HG03442 (cell line): ENCODE measurements around the gene RNASE13.
"Not testable (repeated sequence)": the region's sequence is repeated elsewhere in the genome, so short reads cannot be mapped to it uniquely, and the experiment has no call there.

Experiments
- ATAC-seq: cut with Tn5 transposase; IDR thresholded peaks from one replicate; pipeline ENCODE4 v1.9.1; 2021; ENCODE audit warnings: mild to moderate bottlenecking, moderate library complexity; ENCODE audit not compliant: unreplicated experiment

The RNASE13 gene

GRCh38 chr14:21023817-21024584, 10.6 kb downstream of the RNASE13 start:
- no peak for ATAC-seq

DNA sequence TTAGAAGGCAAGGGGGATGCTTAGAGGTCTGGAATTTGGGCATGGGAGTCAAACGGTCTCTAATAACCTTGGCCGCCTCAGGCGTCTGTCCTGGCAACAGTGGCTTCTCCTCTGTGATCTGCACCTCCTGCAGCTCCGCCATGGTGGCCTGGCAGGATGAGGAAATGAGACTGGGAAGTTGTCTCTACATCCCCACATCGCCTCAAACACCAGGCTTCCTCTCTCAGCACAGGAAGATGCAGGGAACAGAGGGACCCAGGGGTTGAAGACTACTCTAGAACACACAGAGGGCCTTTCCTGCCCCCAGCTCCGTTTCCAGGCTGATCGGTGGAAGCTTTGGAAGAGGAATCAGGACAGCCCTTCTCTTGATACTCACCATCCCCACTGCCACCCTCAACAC, 11.4 kb downstream of the RNASE13 start:
- ATAC-seq, result no peak

DNA sequence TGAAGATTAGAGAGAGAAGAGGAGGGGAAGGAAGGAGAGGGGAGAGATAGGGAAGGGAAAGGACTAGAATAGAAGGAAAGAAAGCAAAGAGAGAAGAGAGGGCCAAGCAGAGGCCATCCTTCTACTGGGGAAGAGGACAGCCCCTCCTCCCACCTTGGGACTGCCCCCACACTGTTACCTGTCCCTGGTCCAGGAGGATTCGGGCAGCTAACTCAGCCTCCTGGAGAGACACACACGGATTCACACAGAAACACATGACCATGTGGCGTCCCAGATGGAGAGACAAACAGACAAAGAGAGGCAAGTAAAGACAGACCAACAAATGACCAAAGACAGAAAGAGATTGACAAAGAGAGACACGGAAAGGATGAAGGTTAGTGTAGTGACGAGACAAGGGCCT, 11.9 kb downstream of the RNASE13 start:
- no peak for ATAC-seq

DNA sequence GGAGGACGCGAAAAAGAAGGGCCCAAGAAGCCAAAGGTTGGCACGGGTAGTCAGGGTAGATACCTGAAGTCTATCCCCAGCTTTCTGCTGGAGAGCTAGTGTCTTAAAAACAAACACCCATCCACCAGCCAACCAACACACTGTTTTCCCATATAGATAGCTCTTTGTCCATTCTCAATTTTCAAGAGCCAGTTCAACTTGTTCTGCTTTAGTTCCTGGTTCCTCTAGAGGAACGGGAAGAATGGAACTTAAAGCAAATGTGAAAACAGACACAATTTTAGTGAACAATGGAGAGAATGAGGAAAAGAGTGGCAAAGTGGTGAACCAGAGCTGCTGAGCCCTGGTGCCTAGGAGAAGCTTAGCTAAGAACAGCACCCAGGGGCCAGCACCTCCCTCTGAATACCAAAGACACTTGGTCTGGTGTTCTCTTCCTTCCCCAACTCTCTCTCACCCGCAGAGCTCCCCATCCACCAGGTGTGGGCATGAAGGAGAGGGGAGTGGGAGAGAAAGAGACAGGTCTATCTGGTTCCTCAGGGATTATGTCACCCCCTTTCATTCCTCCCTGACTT, 13.5 kb downstream of the RNASE13 start:
- no peak for ATAC-seq

DNA sequence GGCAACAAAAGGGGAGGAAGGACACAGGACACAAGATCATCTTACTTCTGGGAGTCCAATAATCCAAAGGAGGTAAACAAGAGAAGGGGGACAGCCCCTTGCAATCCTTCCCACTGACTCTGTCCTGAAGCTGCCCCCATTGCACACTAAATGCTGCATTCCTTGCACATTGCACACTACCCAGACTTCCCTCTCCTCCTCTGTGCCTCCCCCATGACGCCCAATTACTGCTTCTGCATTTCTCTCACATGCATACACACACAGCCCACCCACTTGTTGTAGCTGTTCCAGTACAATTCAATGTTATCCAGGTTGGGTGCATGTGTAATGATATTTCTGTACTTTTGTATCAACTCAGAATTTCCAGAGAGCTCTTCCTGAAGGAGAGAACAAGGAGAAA, 15.2 kb downstream of the RNASE13 start:
- ATAC-seq, result no peak

- no peak for ATAC-seq
These were observed 15.8 kb downstream of the RNASE13 start for GRCh38 chr14:21018781-21019180.

DNA sequence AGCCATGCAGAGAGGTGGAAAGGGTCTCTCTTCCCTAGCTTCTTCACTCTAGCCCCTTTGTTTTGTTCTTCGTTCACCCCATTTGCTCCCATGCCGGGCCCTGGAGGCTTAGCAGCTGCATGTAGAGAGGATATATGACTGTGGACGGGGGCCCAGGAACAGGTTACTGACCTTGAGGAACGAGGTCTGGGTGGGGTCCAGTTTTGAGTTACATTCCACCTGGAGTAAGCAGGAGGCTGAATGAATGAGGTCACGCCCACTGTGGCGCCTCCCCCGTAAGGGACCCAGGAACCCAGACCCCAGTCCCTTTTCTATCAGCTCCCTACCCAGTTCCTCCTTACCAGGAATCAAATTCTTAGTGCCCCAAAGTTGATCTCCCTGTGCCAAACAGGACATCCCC, 16.3 kb downstream of the RNASE13 start:
- no peak for ATAC-seq

DNA sequence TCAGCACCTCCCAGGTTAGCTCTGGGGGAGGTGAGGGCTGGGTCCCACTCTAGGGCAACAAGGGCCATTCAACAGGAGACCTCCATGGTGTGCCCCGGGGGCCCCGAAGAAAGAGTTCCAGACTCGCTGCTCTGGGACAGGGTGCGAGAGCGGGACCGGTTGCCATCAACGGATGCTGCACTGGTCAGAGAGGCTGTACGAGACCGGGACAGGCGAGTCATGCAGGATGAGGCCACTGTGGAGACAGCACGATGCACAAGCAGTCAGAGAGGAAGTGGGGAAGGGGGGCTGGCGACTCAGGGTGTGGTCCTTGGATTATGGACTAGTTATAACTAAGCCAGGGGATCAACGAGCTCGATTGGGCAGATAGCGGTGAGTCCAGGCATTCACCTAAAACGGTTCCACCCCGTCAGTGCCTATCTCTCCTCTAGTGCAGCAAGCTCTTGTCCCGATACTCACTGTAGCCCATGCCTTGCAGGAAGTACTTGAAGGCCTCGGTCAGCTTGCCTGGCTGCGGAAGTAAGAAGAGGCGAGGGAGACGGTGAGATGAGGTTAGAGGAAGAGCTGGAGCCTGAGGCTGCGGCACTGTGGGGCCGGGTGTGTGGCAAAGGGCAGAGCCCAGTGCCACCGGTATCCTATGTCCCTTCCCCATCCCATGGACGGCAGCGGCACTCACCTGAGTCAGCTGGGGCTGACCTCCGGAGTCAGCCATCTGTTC, 16.9 kb downstream of the RNASE13 start:
- ATAC-seq, result no peak

GRCh38 chr14:21016413-21017190, 18.0 kb downstream of the RNASE13 start:
- no peak for ATAC-seq

- ATAC-seq, result no peak
These were observed 19.3 kb downstream of the RNASE13 start for GRCh38 chr14:21015312-21015711.

GRCh38 chr14:21014761-21015190, 19.8 kb downstream of the RNASE13 start:
- peak; percentile 53 for ATAC-seq

DNA sequence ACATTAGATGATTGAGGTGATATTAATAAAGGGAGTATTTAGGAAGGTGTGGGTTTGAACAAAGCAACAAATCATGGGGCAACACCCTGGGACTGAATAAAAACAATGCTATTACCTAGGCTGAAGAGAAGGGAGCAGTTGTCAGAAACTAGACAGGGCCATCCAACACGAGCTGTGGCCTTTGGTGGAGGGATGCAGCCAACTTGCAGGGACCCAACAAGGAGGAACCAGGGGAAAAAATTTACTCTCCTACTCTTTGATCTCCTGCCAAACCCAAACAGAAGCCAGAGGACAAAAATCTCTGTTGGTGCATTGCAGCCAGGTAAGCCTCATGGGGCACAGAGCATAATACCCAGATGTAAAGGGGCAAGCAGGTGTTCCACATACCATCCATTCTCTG, 23.5 kb downstream of the RNASE13 start:
- no peak for ATAC-seq

DNA sequence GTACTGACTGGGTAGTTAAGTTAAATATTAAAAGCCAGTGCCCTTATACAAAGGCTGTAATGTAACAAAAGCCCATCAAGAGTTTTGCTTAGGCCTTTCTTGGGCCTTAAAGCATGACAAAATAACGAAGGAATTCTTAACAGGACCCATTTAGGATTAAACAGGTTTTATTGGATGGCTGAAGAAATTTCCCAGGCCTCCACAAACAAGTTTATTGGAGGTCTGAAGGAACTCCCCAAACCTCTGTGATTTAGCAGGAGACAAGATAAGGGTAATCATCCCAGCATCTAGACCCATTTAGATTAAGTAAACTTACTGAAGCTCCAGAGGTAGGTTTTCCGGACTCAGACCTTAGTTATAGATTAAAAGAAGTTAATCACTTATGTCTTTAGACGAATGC, 24.9 kb downstream of the RNASE13 start:
- not testable (repeated sequence) for ATAC-seq

DNA sequence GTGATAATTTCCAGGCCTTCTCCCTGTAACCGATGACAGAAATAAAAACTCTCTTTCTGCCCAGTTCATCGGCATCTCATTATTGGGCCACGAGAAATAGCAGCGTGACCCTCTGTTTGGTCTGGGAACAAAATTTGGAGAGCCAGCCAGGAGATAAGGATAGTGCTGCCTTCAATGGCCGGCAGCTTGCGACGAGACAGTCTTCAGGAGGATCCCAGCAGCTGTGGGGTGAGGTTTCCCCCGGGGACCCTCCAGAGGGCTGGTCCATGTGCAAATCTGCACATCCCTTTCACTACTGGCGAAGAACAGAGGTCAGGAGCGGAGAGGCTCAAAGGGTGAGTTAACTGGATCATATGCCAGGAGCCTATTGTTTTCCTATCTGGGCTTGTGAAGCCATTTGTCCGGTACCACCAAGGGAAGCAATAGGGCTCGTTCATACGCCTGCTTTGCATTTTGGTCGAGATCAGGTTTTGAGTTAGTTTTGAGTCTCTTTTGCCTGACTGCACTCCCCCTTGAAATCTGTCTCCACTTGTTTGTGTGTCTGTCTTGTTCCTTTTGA, 30.7 kb downstream of the RNASE13 start:
- no peak for ATAC-seq

GRCh38 chr14:21001218-21001617, 33.4 kb downstream of the RNASE13 start:
- ATAC-seq, result no peak

- no peak for ATAC-seq
These were observed 35.0 kb downstream of the RNASE13 start for GRCh38 chr14:20999591-20999990.

DNA sequence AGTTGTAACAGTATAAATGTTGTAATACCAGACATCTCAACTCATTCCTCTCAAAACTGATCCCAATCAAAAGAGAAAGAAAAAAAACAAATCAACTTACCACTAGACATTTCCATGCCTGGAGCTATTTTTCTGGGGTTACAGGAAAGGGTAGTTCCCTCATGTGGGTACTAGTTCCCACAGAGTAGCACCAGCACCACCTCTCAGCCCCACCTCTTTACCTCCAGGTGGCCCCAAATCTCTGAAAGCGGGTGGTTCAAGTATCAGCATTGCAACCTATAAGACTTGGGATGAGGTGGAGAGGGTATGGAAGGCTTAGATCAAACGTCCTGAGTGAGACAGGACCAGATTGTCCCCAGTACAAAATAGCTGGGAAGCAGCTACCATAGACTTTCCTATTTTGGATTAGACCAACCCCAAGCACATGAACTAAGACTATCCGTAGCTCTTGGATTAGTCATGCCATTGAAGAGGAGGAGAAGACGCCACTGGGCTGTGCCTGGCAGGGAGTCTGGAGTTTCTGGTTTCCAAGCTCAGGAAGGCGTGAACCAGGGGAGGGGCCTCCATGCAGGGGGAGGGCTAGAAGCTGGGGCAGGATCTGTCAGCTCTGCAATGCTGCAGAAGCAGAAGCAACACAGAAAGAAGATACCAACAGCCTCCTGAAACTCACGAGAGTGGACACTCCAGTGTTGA, 35.8 kb downstream of the RNASE13 start, which contains the start of gene SLC39A2:
SLC39A2 (plus strand) TSS at position 620 of the 693 bp plus-strand sequence. CDS start 154 bp downstream, outside the sequence.
- no peak for ATAC-seq

GRCh38 chr14:20998139-20998538, 36.5 kb downstream of the RNASE13 start:
- no peak for ATAC-seq

GRCh38 chr14:20997564-20997963, 37.0 kb downstream of the RNASE13 start:
- ATAC-seq, result no peak

DNA sequence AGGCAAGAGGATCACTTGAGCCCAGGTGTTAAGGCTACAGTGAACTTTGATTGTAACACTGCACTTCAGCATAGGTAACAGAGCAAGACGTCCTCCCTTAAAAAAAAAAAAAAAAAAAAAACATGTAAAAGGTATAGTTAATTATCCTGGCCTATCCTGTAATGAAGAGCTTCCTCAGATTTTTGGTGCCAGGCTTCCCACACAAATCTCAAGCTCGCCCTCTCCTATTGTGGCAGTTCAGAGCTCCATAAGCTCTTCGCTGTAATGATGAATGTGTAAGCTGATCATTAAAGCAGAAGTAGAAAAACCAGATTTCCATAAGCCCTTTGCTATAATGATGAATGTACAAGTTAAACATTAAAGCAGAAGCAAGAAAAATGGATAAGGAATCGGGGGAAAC, 37.5 kb downstream of the RNASE13 start:
- ATAC-seq, result no peak
